PC-3 (cell line): ENCODE data around the gene MAD2L1BP. TPM values are rescaled to one million over a fixed set of nuclear protein-coding genes. Genes with fewer than 3 reads are reported as not detected.

Experiments
- ATAC-seq: fragments of 200-7000 bp; cut with Tn5 transposase; 2 replicates; pipeline ENCODE4 v1.9.1; 2020; ENCODE audit warnings: mild to moderate bottlenecking, moderate library complexity
- BruUV-seq: library from RNA; stranded (reverse); fragments of 400-500 nt; replicated peaks from 2 replicates; lab custom pipeline; 2021; lab: Mats Ljungman, UMichigan
- CTCF ChIA-PET: fragments of 300-600 bp; sonication (Branson Sonifier 250); formaldehyde crosslinking; loops from one replicate; lab custom pipeline; 2022; ENCODE audit warnings: antibody characterized with exemption; lab: Charles Lee
- POLR2A ChIA-PET: fragments of 300-600 bp; sonication (Branson Sonifier 250); formaldehyde crosslinking; loops from one replicate; lab custom pipeline; 2022; ENCODE audit warnings: antibody characterized with exemption; ENCODE audit not compliant: unreplicated experiment; lab: Charles Lee
- DNase-seq: peaks from one replicate; pipeline ENCODE4 v3.0.0-alpha.2; 2015
- H2AFZ ChIP-seq: fragments of 300-600 bp; sonication (generic); 2 replicates; pipeline ENCODE4 v1.6.0; 2016; ENCODE audit warnings: antibody characterized with exemption, low read length
- H3F3A ChIP-seq: fragments of 300-600 bp; sonication (generic); one replicate; pipeline ENCODE4 v1.6.0; 2017; ENCODE audit warnings: antibody characterized with exemption, low read length, control low read depth, mild to moderate bottlenecking; ENCODE audit not compliant: unreplicated experiment
- H3K27ac ChIP-seq: fragments of 300-600 bp; sonication (generic); 2 replicates; pipeline ENCODE4 v1.5.1; 2016; ENCODE audit warnings: mild to moderate bottlenecking, low read length
- H3K27me3 ChIP-seq: fragments of 300-600 bp; sonication (generic); 2 replicates; pipeline ENCODE4 v1.6.1; 2016; ENCODE audit warnings: low read length, mixed read lengths
- H3K36me3 ChIP-seq: fragments of 300-600 bp; sonication (generic); 2 replicates; pipeline ENCODE4 v1.6.1; 2016; ENCODE audit warnings: low read depth, mixed run types, low read length, mixed read lengths
- H3K4me1 ChIP-seq: fragments of 300-600 bp; sonication (generic); 2 replicates; pipeline ENCODE4 v1.5.1; 2016; ENCODE audit warnings: low read length; ENCODE audit not compliant: insufficient read depth
- H3K4me2 ChIP-seq: fragments of 300-600 bp; sonication (generic); 2 replicates; pipeline ENCODE4 v1.6.0; 2016; ENCODE audit warnings: low read length
- H3K4me3 ChIP-seq: fragments of 300-600 bp; sonication (generic); 2 replicates; pipeline ENCODE4 v1.5.1; 2016; ENCODE audit warnings: mild to moderate bottlenecking, low read length, mixed read lengths
- H3K79me2 ChIP-seq: fragments of 300-600 bp; sonication (generic); 2 replicates; pipeline ENCODE4 v1.6.1; 2017; ENCODE audit warnings: low read length, mixed read lengths
- H3K9ac ChIP-seq: fragments of 300-600 bp; sonication (generic); 2 replicates; pipeline ENCODE4 v1.6.0; 2016; ENCODE audit warnings: mild to moderate bottlenecking, low read length
- H3K9me2 ChIP-seq: fragments of 300-600 bp; sonication (generic); replicated peaks from 2 replicates; pipeline ENCODE4 v1.6.1; 2016; ENCODE audit warnings: mixed run types, low read length, mixed read lengths
- H3K9me3 ChIP-seq: fragments of 300-600 bp; sonication (generic); 2 replicates; pipeline ENCODE4 v1.6.1; 2016; ENCODE audit warnings: low read length, mixed read lengths
- H4K20me1 ChIP-seq: fragments of 300-600 bp; sonication (generic); 2 replicates; pipeline ENCODE4 v1.6.1; 2016; ENCODE audit warnings: low read length, mixed read lengths
- CTCF ChIP-seq: fragments of 300-600 bp; sonication (generic); conservative IDR thresholded peaks from 2 replicates; pipeline ENCODE4 v1.5.1; 2017; ENCODE audit warnings: antibody characterized with exemption, low read depth, mild to moderate bottlenecking, low read length
- EZH2 ChIP-seq: fragments of 300-600 bp; sonication (generic); IDR thresholded peaks from one replicate; pipeline ENCODE4 v1.6.1; 2017; ENCODE audit warnings: antibody characterized with exemption, mild to moderate bottlenecking, low read length; ENCODE audit not compliant: unreplicated experiment
- EZH2phosphoT487 ChIP-seq: fragments of 300-600 bp; sonication (generic); IDR thresholded peaks from 2 replicates; pipeline ENCODE4 v1.6.1; 2018; ENCODE audit warnings: mild to moderate bottlenecking, antibody characterized with exemption, low read length, borderline replicate concordance
- intact Hi-C: fragments of 100-400 bp; cut with micrococcal nuclease; formaldehyde crosslinking; loops from 2 replicates; pipeline ENCODE4 v1.9.0; 2023
- total RNA-seq: library from RNA; depleted of rRNA; stranded (reverse); fragments of >200 nt; gene quantifications from 2 replicates; pipeline ENCODE4 v1.2.3, GENCODE V29; 2014

Gene MAD2L1BP
- total RNA-seq, 1 experiment from 2014 or later, result 40.9 TPM

GRCh38 chr6:43639984-43640800 is 4.6 kb downstream of the MAD2L1BP start:
- POLR2A ChIA-PET, result interaction anchor here (0.7 kb wide), 1 partner anchor 358 kb away, joined by 4 read pairs; no protein-coding TSS in a partner anchor
- CTCF ChIA-PET, result no interaction called here
- no peak for DNase-seq

GRCh38 chr6:43644940-43645612 is 9.4 kb downstream of the MAD2L1BP start, which contains the start of gene RSPH9:
Gene RSPH9 (plus strand): TSS chr6:43645036. CDS start chr6:43645099, 63 bp downstream.
- TF ChIP-seq EZH2, result no peak
- TF ChIP-seq CTCF, result no peak
- no peak for TF ChIP-seq EZH2phosphoT487
- H3K9ac ChIP-seq, result no peak within 1 kb of the TSS
- no peak within 1 kb of the TSS for H3K27ac ChIP-seq
- H3K9me3 ChIP-seq, result no peaks in the 10 kb centered on the region
- H3K36me3 ChIP-seq, result peaks cover 21% of the 10 kb centered on the region
- H3K79me2 ChIP-seq, result peaks cover 17% of the 10 kb centered on the region
- no peaks in the 10 kb centered on the region for H3K9me2 ChIP-seq
- CTCF ChIA-PET, result no interaction called here
- intact Hi-C loops, result no loop called here
- no peak for ATAC-seq
- BruUV-seq, result no TSS peak
- no peak within 1 kb of the TSS for H3K4me2 ChIP-seq
- POLR2A ChIA-PET, result no interaction called here
- no peak within 1 kb of the TSS for H3K4me3 ChIP-seq
- no peak within 1 kb of the TSS for H2AFZ ChIP-seq
- H3K4me1 ChIP-seq, result no peaks in the 10 kb centered on the region
- H3F3A ChIP-seq, result no peaks in the 10 kb centered on the region
- no peaks in the 10 kb centered on the region for H3K27me3 ChIP-seq
- DNase-seq, result no peak
- no peaks in the 10 kb centered on the region for H4K20me1 ChIP-seq

More at GRCh38 chr6:43639984-43640800, 4.6 kb downstream of the MAD2L1BP start:
- Histone ChIP-seq H3K79me2 (peaks cover 65% of the 10 kb centered on the region), H3K36me3 (peaks cover 36% of the 10 kb centered on the region), H3F3A (no peaks in the 10 kb centered on the region), H3K4me2 (no peak overlapping the region), H2AFZ (no peak overlapping the region), H4K20me1 (peaks cover 4% of the 10 kb centered on the region; the same call in 1 of the 2 replicates), H3K4me3 (no peak overlapping the region), H3K9me3 (no peaks in the 10 kb centered on the region), H3K27ac (no peak overlapping the region), H3K9me2 (no peaks in the 10 kb centered on the region), H3K4me1 (peaks cover 21% of the 10 kb centered on the region), H3K27me3 (no peaks in the 10 kb centered on the region), H3K9ac (no peak overlapping the region)
- no TSS peak for BruUV-seq
- intact Hi-C loops, result no loop called here
- ATAC-seq, result no peak
- TF ChIP-seq EZH2phosphoT487 (no peak), EZH2 (no peak), CTCF (no peak)
